GM11168 (cell line): ENCODE measurements around the gene UAP1L1.

Experiments used
- in situ Hi-C: fragments of 300-500 bp; cut with MboI; formaldehyde crosslinking; loops from one replicate; pipeline ENCODE4 v1.12.0; 2022; ENCODE audit warnings: low sequenced_read_pairs; ENCODE audit not compliant: unreplicated experiment

Gene UAP1L1

DNA sequence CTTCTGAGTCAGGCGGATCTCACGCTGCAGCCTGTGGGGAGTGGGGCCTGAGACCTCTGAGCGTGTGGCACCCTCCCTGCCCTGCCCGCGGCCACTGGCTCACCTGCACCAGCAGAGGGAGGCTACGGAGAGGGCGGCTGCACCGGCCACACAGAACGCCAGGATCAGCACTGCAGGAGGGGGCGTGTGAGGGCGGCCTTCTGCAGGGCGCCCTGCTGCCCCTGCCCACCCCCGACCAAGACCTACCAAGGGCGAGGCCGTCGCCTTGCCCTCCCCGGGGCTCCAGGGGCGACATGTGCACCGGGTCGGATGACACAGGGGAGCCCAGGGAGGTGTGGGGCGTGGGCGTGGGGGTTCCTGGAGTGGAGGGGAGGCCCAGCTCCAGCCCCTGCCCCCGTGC is 36.7 kb upstream of the UAP1L1 start:
- in situ Hi-C loops, result no loop called here

GRCh38 chr9:137041124-137041523 is 36.2 kb upstream of the UAP1L1 start:
- in situ Hi-C loops, result no loop called here

GRCh38 chr9:137042751-137043727 is 34.3 kb upstream of the UAP1L1 start:
- in situ Hi-C loops, result no loop called here

DNA sequence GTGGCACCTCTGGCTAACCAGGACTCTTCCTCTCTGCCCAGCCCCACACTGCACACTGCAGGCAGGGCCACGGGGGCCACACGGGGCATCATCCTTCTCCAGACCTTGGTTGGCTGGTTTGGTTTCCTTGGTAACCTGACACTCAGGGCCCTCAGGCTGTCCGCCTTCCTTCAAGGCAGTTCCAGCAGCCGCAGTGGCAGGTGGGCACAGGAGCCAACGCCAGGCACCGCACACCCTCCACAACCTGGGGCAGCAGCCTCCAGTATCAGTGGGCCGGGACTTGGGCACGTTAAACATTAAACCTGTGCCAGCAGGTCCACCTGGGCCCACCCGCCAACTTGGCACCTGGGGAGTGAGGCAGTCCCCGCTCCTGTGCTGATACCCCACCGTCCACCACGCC is 33.3 kb upstream of the UAP1L1 start:
- in situ Hi-C loops, result no loop called here

- in situ Hi-C loops, result no loop called here
Measured at GRCh38 chr9:137044502-137045177, 32.7 kb upstream of the UAP1L1 start.

GRCh38 chr9:137045294-137046087 is 31.8 kb upstream of the UAP1L1 start:
- in situ Hi-C loops, result no loop called here

- in situ Hi-C loops, result no loop called here
Measured at GRCh38 chr9:137046088-137046787, 31.1 kb upstream of the UAP1L1 start, which contains the start of gene NPDC1. NPDC1 (minus strand) TSS chr9:137046177; CDS start chr9:137045989, 188 bp downstream.

DNA sequence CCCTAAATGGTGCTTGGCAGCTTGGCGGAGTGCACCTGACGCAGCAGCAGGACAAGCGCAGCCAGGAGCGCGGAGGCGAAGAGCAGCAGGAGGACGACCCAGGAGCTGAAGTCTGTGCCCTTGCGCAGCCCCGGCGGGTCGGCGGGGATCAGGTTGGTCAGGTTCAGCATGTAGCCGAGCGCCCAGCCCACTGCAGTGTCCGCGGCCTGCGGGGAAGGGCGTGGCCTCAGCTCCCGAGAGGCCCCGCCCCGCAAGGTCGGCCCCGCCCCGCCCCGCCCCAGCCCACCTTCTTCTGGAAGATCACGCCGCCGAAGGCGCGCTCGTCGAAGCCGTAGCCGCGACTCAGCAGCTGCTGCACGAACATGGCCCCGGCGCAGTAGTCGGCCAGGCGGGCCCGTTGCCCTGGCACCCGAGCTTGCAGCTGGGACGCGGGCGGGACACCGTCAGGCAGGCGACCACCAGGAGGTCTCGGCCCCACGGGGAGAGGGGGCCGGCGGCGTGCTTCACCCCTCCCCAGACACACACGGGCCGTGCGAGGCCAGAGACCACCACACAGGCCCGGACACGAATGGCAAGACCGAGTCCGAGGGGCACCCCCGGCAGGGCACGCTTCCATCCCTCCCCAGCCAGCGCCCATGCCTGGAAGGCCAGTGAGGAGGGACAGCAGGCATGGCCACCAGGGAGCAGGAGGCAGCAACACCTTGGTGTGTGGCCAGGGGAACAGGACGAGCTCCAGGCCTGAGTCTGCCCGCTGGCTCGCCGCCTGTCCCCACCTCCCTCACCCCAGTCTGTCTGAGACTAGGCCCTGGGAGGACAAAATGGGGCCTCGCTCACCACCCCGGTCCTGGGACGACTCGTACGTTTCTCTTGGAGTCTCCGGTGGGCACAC is 28.4 kb upstream of the UAP1L1 start:
- in situ Hi-C loops, result no loop called here

- in situ Hi-C loops, result no loop called here
Measured at GRCh38 chr9:137049544-137050449, 27.5 kb upstream of the UAP1L1 start.

GRCh38 chr9:137050570-137050969 is 26.7 kb upstream of the UAP1L1 start:
- in situ Hi-C loops, result no loop called here

- in situ Hi-C loops, result no loop called here
Measured at GRCh38 chr9:137051145-137051724, 26.1 kb upstream of the UAP1L1 start.

GRCh38 chr9:137052293-137052692 is 25.0 kb upstream of the UAP1L1 start:
- in situ Hi-C loops, result no loop called here

DNA sequence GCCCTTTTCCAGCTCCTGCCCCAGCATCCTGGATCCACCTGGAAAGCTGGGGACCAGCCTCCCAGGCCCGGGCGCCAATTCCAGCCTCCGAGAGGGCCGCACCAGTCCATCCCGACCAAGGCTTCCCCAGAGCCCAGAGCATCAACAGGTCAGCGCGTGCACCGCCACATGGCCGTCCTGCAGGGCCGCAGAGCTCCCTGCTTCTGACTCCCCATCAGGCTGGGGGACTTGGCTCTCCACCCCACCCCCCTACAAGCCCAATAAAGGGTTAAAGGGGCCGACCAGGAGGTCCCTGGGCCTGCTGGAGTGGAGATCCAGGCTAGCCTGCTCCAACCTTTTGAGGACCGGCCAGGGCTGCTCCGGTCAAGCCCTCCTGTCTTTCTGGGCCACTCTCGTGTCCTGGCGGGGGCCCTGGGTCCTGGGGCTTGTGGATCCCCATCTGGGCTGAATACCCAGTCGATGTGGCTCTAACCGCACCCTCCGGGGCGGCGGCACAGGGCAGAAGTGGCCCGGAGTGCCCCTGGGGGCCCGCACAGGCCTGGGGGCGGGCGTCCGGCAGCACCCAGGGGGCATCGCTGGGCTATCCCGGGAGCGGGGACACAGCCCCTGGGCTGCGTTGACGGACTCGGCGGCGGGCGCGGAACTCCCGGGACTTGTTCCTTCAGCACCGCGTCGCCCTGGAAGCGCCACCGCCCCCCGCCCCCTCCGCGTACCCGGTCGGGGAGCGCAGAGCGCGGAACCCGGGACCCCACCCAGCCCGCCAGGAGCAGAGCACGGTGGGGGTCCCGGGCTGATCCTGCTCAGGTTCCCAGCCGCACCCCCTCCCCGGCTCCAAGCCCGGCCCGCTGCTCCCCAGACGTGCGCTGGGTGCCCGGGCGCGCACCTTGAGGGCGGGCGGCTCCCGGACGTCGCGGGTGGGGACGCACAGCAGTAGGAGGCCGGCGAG is 24.0 kb upstream of the UAP1L1 start:
- in situ Hi-C loops, result no loop called here

DNA sequence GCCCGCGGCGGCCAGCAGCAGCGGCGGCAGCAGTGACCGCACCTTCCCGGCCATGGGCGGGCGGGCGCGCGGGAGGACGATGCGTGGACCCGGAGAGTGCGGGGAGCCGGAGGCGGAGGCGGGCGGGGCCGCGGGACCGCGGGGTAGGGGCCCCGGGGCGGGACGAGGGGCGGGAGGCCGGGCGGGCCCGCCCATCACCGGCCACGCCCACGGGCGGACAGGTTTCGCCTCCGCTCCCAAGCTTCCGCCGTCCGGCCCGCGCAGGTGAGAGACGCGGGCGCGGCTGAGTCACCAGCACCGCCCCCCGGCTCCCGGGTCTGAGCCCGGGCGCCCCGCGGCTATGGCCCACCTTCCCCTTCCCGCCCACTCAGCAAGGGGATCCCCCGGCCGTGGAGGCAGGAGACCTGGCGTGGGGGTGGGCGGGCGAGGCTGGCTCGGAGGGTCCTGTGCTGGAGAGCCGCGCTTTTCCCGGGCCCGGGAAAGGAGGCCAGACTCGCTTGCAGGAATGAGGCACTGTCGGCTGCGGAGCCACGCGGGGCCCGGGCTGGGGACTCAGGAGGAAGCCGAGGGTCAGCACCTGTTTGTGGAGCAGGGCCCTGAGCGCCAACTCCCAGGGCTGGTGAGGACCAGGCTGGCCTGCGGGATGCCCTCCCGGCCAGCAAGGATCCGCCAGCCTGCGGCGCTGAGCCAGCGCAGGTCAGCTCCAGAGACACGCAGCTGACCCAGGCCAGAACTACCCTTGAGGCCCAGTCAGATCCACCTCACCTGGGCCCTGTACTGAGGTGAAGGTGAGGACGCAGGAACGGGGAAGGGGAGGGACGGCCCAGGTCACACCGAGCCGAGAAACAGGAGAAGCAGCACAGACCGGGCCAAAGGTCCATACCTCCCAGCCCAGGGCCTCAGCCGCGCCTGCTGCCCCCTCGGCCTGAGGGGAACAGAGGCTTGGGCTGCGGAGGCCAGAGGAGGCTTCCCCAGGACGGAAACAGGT is 23.1 kb upstream of the UAP1L1 start, which contains the start of gene ENTPD2:
Gene ENTPD2, minus strand, starts transcription at position 118 of the 988 bp plus-strand sequence. Its CDS starts 64 bp downstream, at position 54.
- in situ Hi-C loops, result no loop called here

DNA sequence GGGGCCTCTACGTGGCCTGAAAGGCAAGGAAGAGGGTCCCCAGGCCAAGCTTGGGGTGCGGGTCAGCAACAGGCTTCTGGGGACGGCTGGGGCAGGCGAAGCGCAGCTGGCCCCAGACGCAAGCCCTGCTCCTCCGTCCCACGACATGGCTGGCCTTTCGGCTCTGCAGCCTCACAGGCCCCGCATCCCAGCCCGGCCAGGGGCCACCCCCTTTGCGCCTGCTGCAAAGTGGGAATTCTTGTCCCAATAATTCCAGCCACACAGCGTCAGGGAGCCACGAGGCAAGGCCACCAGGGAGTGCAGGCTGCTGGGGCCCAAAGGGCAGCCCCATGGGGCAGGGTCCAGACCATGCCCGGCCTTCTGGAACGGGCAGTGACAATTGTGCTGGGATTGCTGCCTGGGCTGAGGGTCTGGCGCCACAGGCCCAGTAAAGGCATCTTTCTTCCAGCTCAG is 22.4 kb upstream of the UAP1L1 start:
- in situ Hi-C loops, result no loop called here
